ENCODE results near the gene MAMDC2. TPM values are rescaled to one million over a fixed set of nuclear protein-coding genes. Genes with fewer than 3 reads are reported as not detected.
A peak's percentile ranks its signal among the peaks of the same experiment; 100 is the strongest.

MAMDC2 gene
- total RNA-seq, 4 donors from 2014 or later, result 15.8 to 19.6 (median 18.4) TPM

DNA sequence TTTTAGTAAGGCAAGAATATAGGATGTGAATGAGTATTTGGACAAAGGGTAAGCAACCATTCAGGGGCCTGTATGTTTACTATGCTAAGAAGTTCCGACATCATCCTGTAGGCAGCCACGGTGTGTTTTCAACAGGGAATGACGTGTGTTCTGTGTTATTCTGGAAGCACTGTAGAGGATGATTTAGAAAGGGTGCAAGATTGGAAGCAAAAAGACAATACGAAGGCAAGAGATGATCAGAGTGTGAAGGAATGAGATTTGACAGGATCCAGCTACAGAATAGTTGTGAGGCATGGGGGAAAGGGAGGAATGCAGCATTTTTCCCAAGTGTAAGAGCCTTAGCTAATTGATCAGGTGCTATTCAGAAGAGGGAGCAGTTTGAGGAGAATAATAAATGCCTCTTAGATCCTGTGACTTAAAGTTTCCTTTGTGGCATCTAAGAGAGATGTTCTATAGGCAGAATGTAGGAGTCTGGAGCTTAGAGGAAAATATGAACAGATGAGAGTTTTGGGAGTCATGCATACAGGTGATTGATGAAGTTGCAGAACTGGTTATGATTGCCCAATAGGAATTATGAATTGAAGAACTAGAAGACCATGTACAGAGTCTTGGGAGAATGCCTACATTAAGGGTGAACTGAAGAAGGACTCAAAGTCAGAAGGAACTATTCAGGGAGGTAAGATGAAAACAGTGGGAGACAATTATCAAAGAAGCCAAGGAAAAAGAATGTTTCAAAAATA, 217.7 kb downstream of the MAMDC2 start:
- Histone ChIP-seq H3K4me1 (peaks cover 31% of the 10 kb centered on the region in 2 donors), H3K9me3 (no peaks in the 10 kb centered on the region), H3K4me3 (replicated peaks in 1 of 3) (no peak overlapping the region), H3K27me3 (no peaks in the 10 kb centered on the region), H3K36me3 (peaks cover 6 to 14% of the 10 kb centered on the region in 2 donors), H3K27ac (no peak overlapping the region)
- no peak for TF ChIP-seq CTCF (IDR thresholded peaks at IDR 0.05)
- TF ChIP-seq POLR2A (IDR thresholded peaks at IDR 0.05), result no peak
- no peak for DNase-seq
- 82 to 83% methylated on average over 4 of the region's 4 CpGs for WGBS, 2 donors
- intact Hi-C loops (cut with DNase I), result no loop called here

- TF ChIP-seq CTCF (IDR thresholded peaks at IDR 0.05) (no peak), POLR2A (IDR thresholded peaks at IDR 0.05) (no peak)
- Histone ChIP-seq H3K27me3 (no peaks in the 10 kb centered on the region), H3K36me3 (peaks cover 6 to 14% of the 10 kb centered on the region in 2 donors), H3K27ac (no peak overlapping the region), H3K9me3 (no peaks in the 10 kb centered on the region), H3K4me1 (peaks cover 23% of the 10 kb centered on the region in 2 donors), H3K4me3 (replicated peaks in 1 of 3) (no peak overlapping the region)
- DNase-seq, result no peak
- intact Hi-C loops (cut with DNase I), result no loop called here
- 89 to 91% methylated on average over 2 of the region's 2 CpGs for WGBS, 2 donors
Measured at GRCh38 chr9:70262366-70262765, 218.7 kb downstream of the MAMDC2 start.

DNA sequence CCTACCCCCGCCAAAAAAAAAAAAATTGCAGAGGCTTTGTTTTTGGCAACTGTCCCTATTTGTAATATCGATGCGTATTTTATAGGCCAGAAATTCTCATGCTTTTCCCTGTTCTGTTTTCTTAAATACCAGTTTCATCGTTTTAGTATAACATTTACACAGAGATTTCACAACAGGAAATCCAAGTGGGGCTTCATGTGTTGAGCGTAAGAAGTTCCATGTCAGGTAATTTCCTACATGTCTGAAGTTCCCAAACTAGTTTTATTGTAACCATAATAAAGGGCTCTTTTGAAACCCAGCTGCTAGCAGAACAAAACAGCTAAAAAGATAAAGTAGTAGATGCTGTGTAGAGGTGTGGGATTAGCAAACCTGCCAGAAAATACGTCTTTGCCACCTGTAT, 219.3 kb downstream of the MAMDC2 start:
- no peak for DNase-seq
- no peaks in the 10 kb centered on the region for H3K27me3 ChIP-seq
- TF ChIP-seq CTCF (IDR thresholded peaks at IDR 0.05) (no peak), POLR2A (IDR thresholded peaks at IDR 0.05) (no peak)
- 73 to 82% methylated on average over 6 of the region's 6 CpGs for WGBS, 2 donors
- peaks cover 6 to 14% of the 10 kb centered on the region in 2 donors for H3K36me3 ChIP-seq
- no peak overlapping the region for H3K4me3 ChIP-seq (replicated peaks in 1 of 3)
- no peak overlapping the region for H3K27ac ChIP-seq
- H3K9me3 ChIP-seq, result no peaks in the 10 kb centered on the region
- intact Hi-C loops (cut with DNase I), result no loop called here
- H3K4me1 ChIP-seq, result peaks cover 17 to 19% of the 10 kb centered on the region in 2 donors

- H3K27me3 ChIP-seq, result no peaks in the 10 kb centered on the region
- 88 to 97% methylated on average over 1 of the region's 1 CpG for WGBS, 2 donors
- no peak overlapping the region for H3K27ac ChIP-seq
- no peaks in the 10 kb centered on the region for H3K9me3 ChIP-seq
- H3K36me3 ChIP-seq, result peaks cover 6 to 14% of the 10 kb centered on the region in 2 donors
- no peak for DNase-seq
- TF ChIP-seq POLR2A (IDR thresholded peaks at IDR 0.05), result no peak
- TF ChIP-seq CTCF (IDR thresholded peaks at IDR 0.05), result no peak
- intact Hi-C loops (cut with DNase I), result no loop called here
- H3K4me3 ChIP-seq (replicated peaks in 1 of 3), result no peak overlapping the region
- H3K4me1 ChIP-seq, result peaks cover 15 to 19% of the 10 kb centered on the region in 2 donors
Measured at GRCh38 chr9:70263421-70263820, 219.8 kb downstream of the MAMDC2 start.

Small RNAs within 50 kb of the gene (small RNA-seq; reads per million reads assigned to genes)
- gene RNU2-5P, result 1.3 reads per million, percentile 33 among the genes with 10 or more reads in this experiment

Other genes with a start within 250 kb of the MAMDC2 start
- gene CFAP95, start 223.0 kb upstream of the MAMDC2 start, total RNA-seq, result not detected
- gene SMC5, start 215.1 kb downstream of the MAMDC2 start, total RNA-seq, result 10 to 100 TPM; 33.1 to 49.4 (median 39.2) TPM

Measured in thyroid gland (tissue), 4 donors.